RWPE1 (cell line): Measurements from ENCODE around the gene BAIAP3.
A peak's percentile ranks its signal among the peaks of the same experiment; 100 is the strongest.

Experiments
- CTCF ChIA-PET: fragments of 350-600 bp; sonication (Branson Sonifier 250); formaldehyde crosslinking; extraction: SDS; loops from one replicate; lab custom pipeline; 2021; lab: Yijun Ruan, JAX
- POLR2A ChIA-PET: fragments of 400-600 bp; formaldehyde crosslinking; extraction: SDS; loops from one replicate; lab custom pipeline; 2020; ENCODE audit warnings: antibody characterized with exemption; ENCODE audit not compliant: low non-redundant PET; lab: Yijun Ruan, JAX
- DNase-seq: peaks from one replicate; pipeline ENCODE4 v3.0.0; 2012; ENCODE audit warnings: low spot score
- H3K27ac ChIP-seq: fragments of 450-650 bp; 2 replicates; pipeline ENCODE4 v1.5.1; 2017
- TF ChIP-seq, protein P1 (sequence below): fragments of 450-650 bp; conservative IDR thresholded peaks from 2 replicates; pipeline ENCODE4 v1.5.1; 2017; ENCODE audit warnings: low read depth, mild to moderate bottlenecking

Gene BAIAP3

DNA sequence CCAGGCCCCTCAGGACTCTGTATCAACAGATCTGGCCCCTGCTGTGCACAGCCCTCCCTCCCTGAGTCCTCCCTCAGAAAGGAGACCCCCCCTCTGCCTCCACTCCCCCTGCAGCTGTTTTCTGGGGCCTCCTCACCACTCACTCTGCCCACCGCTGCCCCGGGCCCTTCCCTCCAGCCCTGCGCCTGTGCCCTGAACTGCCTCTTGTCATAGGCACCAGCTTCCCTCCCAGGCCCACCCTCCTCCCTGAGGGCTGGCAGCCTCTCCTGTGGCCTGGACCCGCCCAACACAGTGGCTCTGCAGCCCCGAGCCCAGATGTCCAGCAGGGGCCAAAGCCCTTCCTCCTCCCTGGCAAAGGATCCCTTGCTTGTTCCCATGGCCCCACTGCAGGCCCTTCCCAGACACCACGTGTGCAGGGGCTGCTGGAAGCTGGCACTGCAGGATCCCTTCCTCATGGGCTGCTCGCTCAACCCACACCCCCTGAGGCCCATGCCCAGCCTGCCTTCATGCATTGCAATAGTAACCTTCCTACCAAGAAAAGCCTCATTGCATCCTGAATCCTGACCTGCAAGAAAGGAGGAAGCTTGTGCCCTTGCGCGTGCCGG is 44.1 kb downstream of the BAIAP3 start:
- POLR2A ChIA-PET = interaction anchor here (0.6 kb wide), 1 partner anchor 201 kb away, joined by 3 read pairs; no protein-coding TSS in a partner anchor
- peak overlapping the region; percentile 83 for H3K27ac ChIP-seq

DNA sequence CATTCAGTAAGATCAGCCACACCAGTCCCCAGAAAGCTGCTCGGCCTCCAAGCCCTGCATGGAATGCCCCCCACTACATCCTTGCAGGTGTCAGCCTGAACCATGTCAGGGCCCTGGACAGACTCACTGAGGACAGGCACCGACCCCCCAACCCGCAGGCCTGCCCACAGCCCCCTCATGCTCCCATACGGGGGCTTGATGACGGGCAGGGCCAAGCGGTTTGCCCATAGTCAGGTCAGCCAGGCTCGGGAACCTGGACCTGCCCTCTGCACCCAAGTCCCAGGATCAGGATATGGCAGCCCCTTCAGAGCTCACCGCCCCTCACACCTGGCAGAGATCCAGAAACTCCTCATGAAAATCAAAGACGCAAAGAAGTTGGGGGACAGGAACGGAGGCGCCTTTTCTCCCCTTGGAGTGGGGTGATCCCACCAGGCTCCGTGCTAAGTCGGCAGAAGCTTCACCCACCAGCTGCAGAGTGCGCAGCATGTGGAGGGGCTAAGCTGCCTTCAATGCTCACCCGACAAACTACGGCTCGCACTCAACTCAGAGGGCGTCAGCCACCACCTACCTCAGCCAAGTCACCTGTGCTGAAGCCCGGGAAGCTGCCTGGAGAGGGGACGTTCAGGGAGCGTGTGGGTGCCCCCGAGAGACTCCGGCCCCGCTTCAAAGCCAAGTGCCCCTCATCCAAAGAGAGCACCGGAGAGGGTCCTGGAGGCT is 44.8 kb downstream of the BAIAP3 start:
- TF ChIP-seq, protein P1, sequence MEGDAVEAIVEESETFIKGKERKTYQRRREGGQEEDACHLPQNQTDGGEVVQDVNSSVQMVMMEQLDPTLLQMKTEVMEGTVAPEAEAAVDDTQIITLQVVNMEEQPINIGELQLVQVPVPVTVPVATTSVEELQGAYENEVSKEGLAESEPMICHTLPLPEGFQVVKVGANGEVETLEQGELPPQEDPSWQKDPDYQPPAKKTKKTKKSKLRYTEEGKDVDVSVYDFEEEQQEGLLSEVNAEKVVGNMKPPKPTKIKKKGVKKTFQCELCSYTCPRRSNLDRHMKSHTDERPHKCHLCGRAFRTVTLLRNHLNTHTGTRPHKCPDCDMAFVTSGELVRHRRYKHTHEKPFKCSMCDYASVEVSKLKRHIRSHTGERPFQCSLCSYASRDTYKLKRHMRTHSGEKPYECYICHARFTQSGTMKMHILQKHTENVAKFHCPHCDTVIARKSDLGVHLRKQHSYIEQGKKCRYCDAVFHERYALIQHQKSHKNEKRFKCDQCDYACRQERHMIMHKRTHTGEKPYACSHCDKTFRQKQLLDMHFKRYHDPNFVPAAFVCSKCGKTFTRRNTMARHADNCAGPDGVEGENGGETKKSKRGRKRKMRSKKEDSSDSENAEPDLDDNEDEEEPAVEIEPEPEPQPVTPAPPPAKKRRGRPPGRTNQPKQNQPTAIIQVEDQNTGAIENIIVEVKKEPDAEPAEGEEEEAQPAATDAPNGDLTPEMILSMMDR = no peak
- ChIA-PET POLR2A (interaction anchor here (0.6 kb wide), 1 partner anchor 201 kb away, joined by 3 read pairs; no protein-coding TSS in a partner anchor), CTCF (interaction anchor here (0.6 to 2.3 kb wide), 3 partner anchors 9 to 136 kb away, joined by 3 to 7 read pairs (median 3); no protein-coding TSS in a partner anchor)
- no peak for DNase-seq
- H3K27ac ChIP-seq = peak overlapping the region; percentile 83

More for the DNA sequence above, 44.1 kb downstream of the BAIAP3 start:
- no peak for DNase-seq
- CTCF ChIA-PET = interaction anchor here (0.6 to 2.3 kb wide), 2 partner anchors 10 to 14 kb away, joined by 3 to 7 read pairs; no protein-coding TSS in a partner anchor
- TF ChIP-seq, protein P1 = no peak

DNA sequence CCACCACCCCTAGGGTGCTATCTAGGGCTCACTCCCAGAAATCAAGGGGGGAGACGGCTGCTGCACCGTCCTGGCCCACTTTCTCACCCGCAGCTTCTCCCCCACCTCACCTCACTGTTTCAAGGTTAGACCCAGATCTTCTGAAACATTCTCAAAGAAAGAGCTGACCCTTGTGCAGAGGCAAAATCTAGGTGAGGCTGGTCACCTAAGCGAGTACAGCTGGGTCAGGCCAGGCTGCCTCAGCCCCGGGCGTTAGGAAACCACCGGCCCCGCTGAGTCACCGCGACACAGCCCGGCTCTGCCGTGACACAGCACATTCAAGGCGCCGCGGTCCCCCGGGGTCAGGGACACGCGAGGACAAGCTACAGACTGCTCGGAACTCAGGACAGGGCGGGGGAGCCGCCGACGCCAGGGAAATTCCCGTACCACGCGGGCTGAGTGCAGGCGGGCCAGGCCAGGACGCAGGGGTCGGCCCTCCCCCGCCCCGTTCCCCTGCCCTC is 45.4 kb downstream of the BAIAP3 start:
- ChIA-PET POLR2A (no interaction called here), CTCF (interaction anchor here (0.6 to 2.3 kb wide), 2 partner anchors 16 to 136 kb away, joined by 3 to 7 read pairs; no protein-coding TSS in a partner anchor)
- TF ChIP-seq, protein P1 = no peak
- peak; percentile 84 for DNase-seq
- peak overlapping the region; percentile 83 for H3K27ac ChIP-seq

DNA sequence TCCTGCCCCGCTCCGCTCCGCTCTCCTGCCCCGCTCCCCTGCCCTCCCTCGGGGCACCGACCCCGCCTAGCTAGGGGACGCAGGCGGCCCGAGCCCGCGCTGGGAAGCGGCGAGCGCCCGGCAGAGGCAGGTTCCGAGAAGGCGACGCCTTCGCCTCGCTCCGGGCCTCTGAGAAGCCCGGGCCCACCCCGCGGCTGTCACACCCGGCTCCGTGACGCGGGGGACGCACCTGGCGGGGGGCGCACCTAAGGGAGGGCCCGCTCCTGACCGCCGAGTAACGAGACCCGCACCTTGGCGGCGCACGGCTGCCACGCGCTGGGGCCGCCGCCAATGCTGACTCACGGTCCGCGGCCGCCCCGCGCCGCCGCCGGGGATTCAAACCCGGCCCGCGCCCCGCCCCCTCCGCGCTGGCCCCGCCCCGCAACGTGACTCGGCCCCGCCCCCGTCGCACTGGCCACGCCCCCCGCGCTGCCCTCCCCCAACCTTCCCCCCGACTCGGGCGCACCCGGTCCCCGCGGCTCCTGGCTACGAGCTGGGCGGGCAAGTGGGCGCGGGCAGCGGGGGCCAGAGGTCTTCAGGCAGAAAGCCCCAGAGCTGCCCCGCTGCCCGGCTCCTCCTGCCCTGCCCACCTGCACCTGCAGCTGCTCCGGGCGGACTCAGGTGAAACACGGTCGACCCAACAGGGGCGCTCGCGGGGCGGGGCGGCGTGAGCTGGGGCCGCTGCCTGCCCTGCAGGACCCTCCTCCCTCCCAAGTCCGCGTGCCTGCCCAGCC is 46.0 kb downstream of the BAIAP3 start:
- peak overlapping the region; percentile 83 for H3K27ac ChIP-seq
- CTCF ChIA-PET = interaction anchor here (0.5 to 2.3 kb wide), 2 partner anchors 16 to 199 kb away, joined by 4 to 7 read pairs; no protein-coding TSS in a partner anchor
- DNase-seq = peak; percentile 73
- TF ChIP-seq, protein P1 = no peak
- POLR2A ChIA-PET = interaction anchor here (0.6 to 1.1 kb wide), 4 partner anchors 19 to 1632 kb away, joined by 3 to 7 read pairs (median 3); partner anchors contain the start of gene UQCC4

DNA sequence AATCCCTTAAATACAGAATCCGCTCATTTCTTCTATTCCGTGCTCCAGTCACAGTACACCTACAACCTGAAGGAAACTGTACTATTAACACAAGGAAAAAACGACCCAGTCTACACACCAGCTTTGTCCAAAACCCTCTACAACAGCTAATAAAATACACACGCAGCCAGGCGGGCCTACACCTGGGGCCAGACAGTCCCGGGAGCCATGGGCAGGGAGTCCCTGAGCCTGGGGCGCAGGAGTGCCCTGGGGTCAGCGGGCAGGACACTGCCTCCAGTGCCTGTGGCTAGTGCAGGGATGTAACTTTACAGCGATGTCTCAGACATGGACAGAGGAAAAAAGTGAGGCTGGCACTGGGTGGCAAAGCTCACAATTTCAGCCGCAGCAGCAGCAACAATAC is 46.8 kb downstream of the BAIAP3 start:
- H3K27ac ChIP-seq = peak overlapping the region; percentile 83
- DNase-seq = no peak
- TF ChIP-seq, protein P1 = no peak
- POLR2A ChIA-PET = interaction anchor here (0.6 to 1.1 kb wide), 4 partner anchors 18 to 1631 kb away, joined by 3 to 7 read pairs (median 3); partner anchors contain the start of gene UQCC4
- CTCF ChIA-PET = interaction anchor here (0.6 kb wide), 1 partner anchor 110 kb away, joined by 3 read pairs; no protein-coding TSS in a partner anchor
